Tibial nerve (tissue), 4 donors: ENCODE measurements around the gene ADPGK.

Source experiments
- EP300 ChIP-seq, 2 donors: sonication (generic); formaldehyde crosslinking; IDR thresholded peaks; one replicate each; pipeline ENCODE4 v1.6.1; 2017; ENCODE audit warnings: antibody characterized with exemption in 2 of 2, mild to moderate bottlenecking in 1 of 2
- POLR2A ChIP-seq, 2 donors: fragments of 450-650 bp; IDR thresholded peaks; one replicate each; pipeline ENCODE4 v1.6.1; 2017; ENCODE audit warnings: antibody characterized with exemption in 2 of 2, mild to moderate bottlenecking in 2 of 2, moderate library complexity in 2 of 2
- TF ChIP-seq, protein P1 (sequence below), 5 experiments: fragments of 200-600 bp in 3 of 5; fragments of 450-650 bp in 2 of 5; sonication (generic) in 3 of 5; IDR thresholded peaks; one replicate each; pipeline ENCODE4 v1.5.1; 2016 to 2019; ENCODE audit warnings: antibody characterized with exemption in 5 of 5, mild to moderate bottlenecking in 3 of 5, moderate library complexity in 2 of 5

DNA sequence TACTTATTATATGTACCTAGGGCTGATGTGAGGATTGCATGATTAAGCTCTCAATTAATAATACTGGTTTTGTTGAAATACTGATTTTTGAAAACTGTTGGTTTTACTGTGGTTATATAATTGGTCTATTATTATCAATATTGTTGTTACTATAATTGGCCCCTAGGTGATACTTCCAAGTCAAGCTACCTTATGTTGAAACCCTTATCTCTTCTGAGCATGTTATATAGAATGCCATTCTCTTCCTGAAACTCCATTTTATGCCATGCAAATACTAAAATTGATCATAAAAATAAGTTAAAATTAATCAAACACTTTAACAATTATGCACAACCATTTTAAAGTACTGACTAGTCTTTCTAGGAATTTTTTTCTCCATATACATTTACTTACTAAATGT is 51.5 kb downstream of the ADPGK start:
- TF ChIP-seq, protein P1, sequence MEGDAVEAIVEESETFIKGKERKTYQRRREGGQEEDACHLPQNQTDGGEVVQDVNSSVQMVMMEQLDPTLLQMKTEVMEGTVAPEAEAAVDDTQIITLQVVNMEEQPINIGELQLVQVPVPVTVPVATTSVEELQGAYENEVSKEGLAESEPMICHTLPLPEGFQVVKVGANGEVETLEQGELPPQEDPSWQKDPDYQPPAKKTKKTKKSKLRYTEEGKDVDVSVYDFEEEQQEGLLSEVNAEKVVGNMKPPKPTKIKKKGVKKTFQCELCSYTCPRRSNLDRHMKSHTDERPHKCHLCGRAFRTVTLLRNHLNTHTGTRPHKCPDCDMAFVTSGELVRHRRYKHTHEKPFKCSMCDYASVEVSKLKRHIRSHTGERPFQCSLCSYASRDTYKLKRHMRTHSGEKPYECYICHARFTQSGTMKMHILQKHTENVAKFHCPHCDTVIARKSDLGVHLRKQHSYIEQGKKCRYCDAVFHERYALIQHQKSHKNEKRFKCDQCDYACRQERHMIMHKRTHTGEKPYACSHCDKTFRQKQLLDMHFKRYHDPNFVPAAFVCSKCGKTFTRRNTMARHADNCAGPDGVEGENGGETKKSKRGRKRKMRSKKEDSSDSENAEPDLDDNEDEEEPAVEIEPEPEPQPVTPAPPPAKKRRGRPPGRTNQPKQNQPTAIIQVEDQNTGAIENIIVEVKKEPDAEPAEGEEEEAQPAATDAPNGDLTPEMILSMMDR (IDR thresholded peaks at IDR 0.05), result no peak
- no peak for TF ChIP-seq EP300 (IDR thresholded peaks at IDR 0.05)
- no peak for TF ChIP-seq POLR2A (IDR thresholded peaks at IDR 0.05)
